ENCODE measurements around the gene DCTD. TPM values are rescaled to one million over a fixed set of nuclear protein-coding genes. Genes with fewer than 3 reads are reported as not detected.

Gene DCTD
- total and polyA plus RNA-seq, 2 of the 13 experiments (the other 11 are each of a cell fraction or from before 2014, with no cell fraction given) = 85.1 to 95.3 TPM

GRCh38 chr4:182895791-182896292 is 21.3 kb downstream of the DCTD start (continued):
- TF ChIP-seq ZNF292 (CRISPR knock-in tag; IDR thresholded peaks at IDR 0.05; ENCODE audit: borderline replicate concordance, low read depth) (peak; percentile 54; the same call in 1 of the 2 replicates), MLX (CRISPR knock-in tag; IDR thresholded peaks at IDR 0.05) (peak; percentile 84), SSRP1 (CRISPR knock-in tag; IDR thresholded peaks at IDR 0.05) (no peak), CREBL2 (CRISPR knock-in tag; IDR thresholded peaks at IDR 0.05; ENCODE audit: borderline replicate concordance) (no peak), ATRX (CRISPR knock-in tag; IDR thresholded peaks at IDR 0.05; ENCODE audit: borderline replicate concordance) (no peak), ZNF605 (CRISPR knock-in tag; IDR thresholded peaks at IDR 0.05) (peak; percentile 89), THRA (CRISPR knock-in tag; IDR thresholded peaks at IDR 0.05; ENCODE audit: borderline replicate concordance) (peak; percentile 60; the same call in 1 of the 2 replicates), ZNF550 (CRISPR knock-in tag; IDR thresholded peaks at IDR 0.05; ENCODE audit: borderline replicate concordance) (no peak), ZFP41 (CRISPR knock-in tag; IDR thresholded peaks at IDR 0.05; ENCODE audit: borderline replicate concordance) (no peak; the same call in 1 of the 2 replicates), ZBTB34 (CRISPR knock-in tag; IDR thresholded peaks at IDR 0.05) (no peak; the same call in 1 of the 2 replicates), DMTF1 (CRISPR knock-in tag; IDR thresholded peaks at IDR 0.05) (no peak), NFKBIZ (CRISPR knock-in tag; IDR thresholded peaks at IDR 0.05) (peak; percentile 60; the same call in 1 of the 2 replicates), RAD21 (CRISPR knock-in tag; IDR thresholded peaks at IDR 0.05) (no peak), ZEB1 (IDR thresholded peaks at IDR 0.05; ENCODE audit: insufficient replicate concordance, low read depth) (no peak), ZNF276 (CRISPR knock-in tag; IDR thresholded peaks at IDR 0.05; ENCODE audit: low read depth) (peak; percentile 83; the same call in 1 of the 2 replicates), ZNF800 (CRISPR knock-in tag; IDR thresholded peaks at IDR 0.05) (peak; percentile 77; the same call in 1 of the 2 replicates), TOPORS (CRISPR knock-in tag; IDR thresholded peaks at IDR 0.05) (0 out of 2 replicates have a peak, but pooled peaks have one; percentile 44), ZNF331 (CRISPR knock-in tag; IDR thresholded peaks at IDR 0.05) (peak; percentile 45; the same call in 1 of the 2 replicates), ZNF678 (CRISPR knock-in tag; IDR thresholded peaks at IDR 0.05) (no peak)

Measured in HepG2 (cell line).